Panc1 (cell line): Measurements from ENCODE around the gene RNASET2. TPM values are rescaled to one million over a fixed set of nuclear protein-coding genes. Genes with fewer than 3 reads are reported as not detected.

Source experiments
- ATAC-seq: fragments of 200-7000 bp; cut with Tn5 transposase; 2 replicates; pipeline ENCODE4 v1.9.1; 2020; ENCODE audit warnings: mild to moderate bottlenecking, moderate library complexity
- BruUV-seq: library from RNA; stranded (reverse); fragments of 400-500 nt; replicated peaks from 2 replicates; lab custom pipeline; 2021; lab: Mats Ljungman, UMichigan
- CTCF ChIA-PET: fragments of 300-600 bp; sonication (Branson Sonifier 250); formaldehyde crosslinking; loops from one replicate; lab custom pipeline; 2022; ENCODE audit warnings: antibody characterized with exemption; lab: Charles Lee
- POLR2A ChIA-PET: fragments of 300-600 bp; sonication (Branson Sonifier 250); formaldehyde crosslinking; loops from one replicate; lab custom pipeline; 2022; ENCODE audit warnings: antibody characterized with exemption; lab: Charles Lee
- DNase-seq: peaks from one replicate; pipeline ENCODE4 v3.0.0-alpha.2; 2010; ENCODE audit warnings: low read depth, low spot score
- H3K27ac ChIP-seq: 2 replicates; pipeline ENCODE4 v1.5.1; 2011; ENCODE audit warnings: mild to moderate bottlenecking, low read length, inconsistent platforms
- H3K27me3 ChIP-seq: fragments of 200-500 bp; sonication (Bioruptor generic); 2 replicates; pipeline ENCODE4 v1.6.0; 2014; ENCODE audit warnings: low read length, inconsistent platforms; ENCODE audit not compliant: control insufficient read depth, insufficient read depth
- H3K36me3 ChIP-seq: fragments of 200-500 bp; sonication (Bioruptor generic); 2 replicates; pipeline ENCODE4 v1.5.1; 2014; ENCODE audit warnings: inconsistent platforms, mild to moderate bottlenecking, low read length, moderate library complexity; ENCODE audit not compliant: control insufficient read depth, insufficient read depth
- H3K4me1 ChIP-seq: 2 replicates; pipeline ENCODE4 v1.5.1; 2011; ENCODE audit warnings: inconsistent platforms, mild to moderate bottlenecking, low read length, moderate library complexity; ENCODE audit not compliant: control insufficient read depth, insufficient read depth
- H3K4me3 ChIP-seq, 2 experiments: 2 replicates each; pipeline ENCODE4 v1.5.1; 2011 to 2012; ENCODE audit warnings: low read depth in 2 of 2, low read length in 2 of 2, mild to moderate bottlenecking in 2 of 2, inconsistent platforms in 1 of 2, moderate library complexity in 1 of 2
- H3K9me3 ChIP-seq: fragments of 200-500 bp; sonication (Bioruptor generic); 2 replicates; pipeline ENCODE4 v1.5.1; 2014; ENCODE audit warnings: low read depth, mild to moderate bottlenecking, inconsistent platforms, low read length, moderate library complexity; ENCODE audit not compliant: control insufficient read depth, insufficient read depth
- CTCF ChIP-seq: fragments of 450-650 bp; IDR thresholded peaks from 2 replicates; pipeline ENCODE4 v1.5.1; 2017; ENCODE audit warnings: mild to moderate bottlenecking
- POLR2AphosphoS5 ChIP-seq: IDR thresholded peaks from 2 replicates; pipeline ENCODE4 v1.6.1; 2012; ENCODE audit warnings: mild to moderate bottlenecking, low read depth, low read length, moderate library complexity
- REST ChIP-seq, 2 experiments: IDR thresholded peaks; 2 replicates each; pipeline ENCODE4 v1.6.1; 2011 to 2012; ENCODE audit warnings: low read depth in 2 of 2, control low read depth in 1 of 2, low read length in 1 of 2, mild to moderate bottlenecking in 1 of 2, moderate library complexity in 1 of 2; ENCODE audit not compliant: insufficient read depth in 1 of 2
- SIN3A ChIP-seq: IDR thresholded peaks from 2 replicates; pipeline ENCODE4 v1.6.1; 2012; ENCODE audit warnings: low read depth, mild to moderate bottlenecking, low read length, moderate library complexity, borderline replicate concordance; ENCODE audit not compliant: insufficient read depth
- TCF7L2 ChIP-seq: IDR thresholded peaks from 2 replicates; pipeline ENCODE4 v1.6.1; 2011; ENCODE audit warnings: mild to moderate bottlenecking, low read depth, low read length, inconsistent platforms
- in situ Hi-C: cut with HindIII; loops from 2 replicates; pipeline ENCODE4 v1.10.0; 2016; ENCODE audit warnings: low sequenced_read_pairs, low pct_unique_long_range_greater_than_20kb
- intact Hi-C: fragments of 100-400 bp; cut with micrococcal nuclease; formaldehyde crosslinking; loops from one replicate; pipeline ENCODE4 v1.10.0; 2022; ENCODE audit not compliant: unreplicated experiment
- total RNA-seq: library from RNA; stranded (reverse); gene quantifications from one replicate; pipeline ENCODE4 v1.2.1, GENCODE V29; 2021; ENCODE audit not compliant: unreplicated experiment

RNASET2 gene
- total RNA-seq, 1 experiment from 2014 or later, result 9.7 TPM

- intact Hi-C loops, result loop anchor here (1.0 to 5.0 kb wide), 2 partner anchors 143 to 213 kb away; no protein-coding TSS in a partner anchor
- POLR2A ChIA-PET, result no interaction called here
- CTCF ChIA-PET, result interaction anchor here (0.7 kb wide), 1 partner anchor 137 kb away, joined by 3 read pairs; no protein-coding TSS in a partner anchor
These were observed 43.0 kb upstream of the RNASET2 start, which contains the start of gene CEP43 for GRCh38 chr6:166999145-166999883. Gene CEP43 (plus strand): TSS chr6:166999397. CDS start chr6:166999413, 16 bp downstream.

GRCh38 chr6:166998256-166999144 lies 42.1 kb upstream of the RNASET2 start:
- no peaks in the 10 kb centered on the region for H3K9me3 ChIP-seq
- peak overlapping the region; percentile 88 to 89 for H3K4me3 ChIP-seq
- H3K36me3 ChIP-seq, result peaks cover 16% of the 10 kb centered on the region; the same call in 1 of the 2 replicates
- no TSS peak for BruUV-seq
- ChIA-PET CTCF (interaction anchor here (0.7 kb wide), 2 partner anchors 138 to 223 kb away, joined by 3 read pairs; no protein-coding TSS in a partner anchor), POLR2A (no interaction called here)
- H3K27me3 ChIP-seq, result no peaks in the 10 kb centered on the region
- H3K27ac ChIP-seq, result peak overlapping the region; percentile 73; the same call in 1 of the 2 replicates
- intact Hi-C loops (loop anchor here (1.0 to 5.0 kb wide), 2 partner anchors 144 to 212 kb away; no protein-coding TSS in a partner anchor), in situ Hi-C loops (no loop called here)
- peaks cover 18% of the 10 kb centered on the region for H3K4me1 ChIP-seq
- peak; percentile 49; the same call in 1 of the 2 replicates for TF ChIP-seq POLR2AphosphoS5
- no peak for TF ChIP-seq REST (IDR thresholded peaks at IDR 0.05; ENCODE audit: insufficient read depth in 1 of 2, low read depth in 2 of 2, low read length in 1 of 2)
- TF ChIP-seq SIN3A, result no peak; the same call in none of the 2 replicates
- peak; percentile 82 for TF ChIP-seq TCF7L2
- TF ChIP-seq CTCF, result no peak
- DNase-seq (no peak), ATAC-seq (peak; percentile 28)

More at GRCh38 chr6:166999145-166999883, 43.0 kb upstream of the RNASET2 start, which contains the start of gene CEP43:
- TF ChIP-seq POLR2AphosphoS5, result peak; percentile 85
- TF ChIP-seq REST (IDR thresholded peaks at IDR 0.05; ENCODE audit: insufficient read depth in 1 of 2, low read depth in 2 of 2, low read length in 1 of 2), result no peak
- TF ChIP-seq SIN3A, result peak; percentile 94
- Histone ChIP-seq H3K27me3 (no peaks in the 10 kb centered on the region), H3K4me3 (peak within 1 kb of the TSS; percentile 88 to 89), H3K36me3 (peaks cover 24% of the 10 kb centered on the region), H3K27ac (peak within 1 kb of the TSS; percentile 94), H3K9me3 (no peaks in the 10 kb centered on the region), H3K4me1 (peaks cover 18% of the 10 kb centered on the region)
- peak; percentile 78 for DNase-seq
- in situ Hi-C loops, result no loop called here
- ATAC-seq, result peak; percentile 97
- no TSS peak for BruUV-seq
